ENCODE results near the gene FGF23. TPM values are rescaled to one million over a fixed set of nuclear protein-coding genes. Genes with fewer than 3 reads are reported as not detected.
"Not testable (repeated sequence)": the region's sequence is repeated elsewhere in the genome, so short reads cannot be mapped to it uniquely, and the experiment has no call there.

FGF23 gene
- total RNA-seq, 1 experiment from 2014 or later: not detected

- no TSS peak for BruUV-seq (replicated peaks)
- CTCF ChIA-PET: no interaction called here
- H3K27me3 Mint-ChIP-seq (ENCODE audit: unreplicated experiment): peaks cover 58% of the 10 kb centered on the region
- no peak overlapping the region for H3K4me3 Mint-ChIP-seq (ENCODE audit: low read depth, unreplicated experiment)
- intact Hi-C loops (cut with micrococcal nuclease; ENCODE audit: unreplicated experiment): no loop called here
- H3K36me3 Mint-ChIP-seq (ENCODE audit: insufficient read depth, unreplicated experiment): peaks cover 6% of the 10 kb centered on the region
- TF ChIP-seq, protein P1, sequence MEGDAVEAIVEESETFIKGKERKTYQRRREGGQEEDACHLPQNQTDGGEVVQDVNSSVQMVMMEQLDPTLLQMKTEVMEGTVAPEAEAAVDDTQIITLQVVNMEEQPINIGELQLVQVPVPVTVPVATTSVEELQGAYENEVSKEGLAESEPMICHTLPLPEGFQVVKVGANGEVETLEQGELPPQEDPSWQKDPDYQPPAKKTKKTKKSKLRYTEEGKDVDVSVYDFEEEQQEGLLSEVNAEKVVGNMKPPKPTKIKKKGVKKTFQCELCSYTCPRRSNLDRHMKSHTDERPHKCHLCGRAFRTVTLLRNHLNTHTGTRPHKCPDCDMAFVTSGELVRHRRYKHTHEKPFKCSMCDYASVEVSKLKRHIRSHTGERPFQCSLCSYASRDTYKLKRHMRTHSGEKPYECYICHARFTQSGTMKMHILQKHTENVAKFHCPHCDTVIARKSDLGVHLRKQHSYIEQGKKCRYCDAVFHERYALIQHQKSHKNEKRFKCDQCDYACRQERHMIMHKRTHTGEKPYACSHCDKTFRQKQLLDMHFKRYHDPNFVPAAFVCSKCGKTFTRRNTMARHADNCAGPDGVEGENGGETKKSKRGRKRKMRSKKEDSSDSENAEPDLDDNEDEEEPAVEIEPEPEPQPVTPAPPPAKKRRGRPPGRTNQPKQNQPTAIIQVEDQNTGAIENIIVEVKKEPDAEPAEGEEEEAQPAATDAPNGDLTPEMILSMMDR (IDR thresholded peaks at IDR 0.05; ENCODE audit: unreplicated experiment): no peak
- H3K4me1 Mint-ChIP-seq (ENCODE audit: low read depth, unreplicated experiment): no peaks in the 10 kb centered on the region
- no peak for DNase-seq
- H3K9me3 Mint-ChIP-seq (ENCODE audit: low read depth, unreplicated experiment): no peaks in the 10 kb centered on the region
- no peak overlapping the region for H3K27ac Mint-ChIP-seq (ENCODE audit: unreplicated experiment)
Observed at GRCh38 chr12:4407136-4407535, 27.6 kb upstream of the FGF23 start.

- H3K4me3 Mint-ChIP-seq (ENCODE audit: low read depth, unreplicated experiment); CTCF ChIA-PET; BruUV-seq (replicated peaks); intact Hi-C loops (cut with micrococcal nuclease; ENCODE audit: unreplicated experiment); H3K36me3 Mint-ChIP-seq (ENCODE audit: insufficient read depth, unreplicated experiment); H3K4me1 Mint-ChIP-seq (ENCODE audit: low read depth, unreplicated experiment); H3K27ac Mint-ChIP-seq (ENCODE audit: unreplicated experiment); H3K9me3 Mint-ChIP-seq (ENCODE audit: low read depth, unreplicated experiment); DNase-seq: not testable (repeated sequence)
- H3K27me3 Mint-ChIP-seq (ENCODE audit: unreplicated experiment): peaks cover 55% of the 10 kb centered on the region
Observed at GRCh38 chr12:4404877-4405637, 25.5 kb upstream of the FGF23 start.

DNA sequence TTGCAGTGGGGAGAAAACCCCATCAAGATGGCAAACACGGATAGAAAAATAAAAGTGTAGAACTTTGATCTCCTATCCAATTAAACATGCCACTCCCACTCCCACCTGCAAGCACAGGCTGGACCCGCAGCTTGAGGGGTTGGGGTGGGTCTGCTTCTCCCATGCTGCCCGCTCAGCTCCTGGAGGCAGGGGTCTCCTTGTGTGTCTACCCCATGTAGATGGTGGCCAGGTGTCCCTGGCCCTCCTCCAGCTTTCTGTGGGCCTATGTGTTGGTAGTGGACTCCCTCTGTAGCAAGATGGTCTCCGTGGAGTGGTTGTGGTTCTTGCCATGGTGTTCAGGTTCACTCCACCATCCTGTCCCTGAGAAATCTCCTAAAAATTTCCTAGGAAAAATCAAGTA lies 23.5 kb upstream of the FGF23 start:
- peaks cover 44% of the 10 kb centered on the region for H3K27me3 Mint-ChIP-seq (ENCODE audit: unreplicated experiment)
- no peaks in the 10 kb centered on the region for H3K4me1 Mint-ChIP-seq (ENCODE audit: low read depth, unreplicated experiment)
- TF ChIP-seq, protein P1 (IDR thresholded peaks at IDR 0.05; ENCODE audit: unreplicated experiment): no peak
- H3K9me3 Mint-ChIP-seq (ENCODE audit: low read depth, unreplicated experiment): no peaks in the 10 kb centered on the region
- DNase-seq: no peak
- H3K4me3 Mint-ChIP-seq (ENCODE audit: low read depth, unreplicated experiment): no peak overlapping the region
- no TSS peak for BruUV-seq (replicated peaks)
- H3K36me3 Mint-ChIP-seq (ENCODE audit: insufficient read depth, unreplicated experiment): peaks cover 6% of the 10 kb centered on the region
- intact Hi-C loops (cut with micrococcal nuclease; ENCODE audit: unreplicated experiment): no loop called here
- no peak overlapping the region for H3K27ac Mint-ChIP-seq (ENCODE audit: unreplicated experiment)
- CTCF ChIA-PET: no interaction called here

- H3K27me3 Mint-ChIP-seq (ENCODE audit: unreplicated experiment): peaks cover 57% of the 10 kb centered on the region
- no peaks in the 10 kb centered on the region for H3K9me3 Mint-ChIP-seq (ENCODE audit: low read depth, unreplicated experiment)
- intact Hi-C loops (cut with micrococcal nuclease; ENCODE audit: unreplicated experiment): no loop called here
- H3K36me3 Mint-ChIP-seq (ENCODE audit: insufficient read depth, unreplicated experiment): peaks cover 6% of the 10 kb centered on the region
- H3K27ac Mint-ChIP-seq (ENCODE audit: unreplicated experiment): no peak overlapping the region
- no peak for DNase-seq
- TF ChIP-seq, protein P1 (IDR thresholded peaks at IDR 0.05; ENCODE audit: unreplicated experiment): no peak
- no peak overlapping the region for H3K4me3 Mint-ChIP-seq (ENCODE audit: low read depth, unreplicated experiment)
- CTCF ChIA-PET: no interaction called here
- no TSS peak for BruUV-seq (replicated peaks)
- no peaks in the 10 kb centered on the region for H3K4me1 Mint-ChIP-seq (ENCODE audit: low read depth, unreplicated experiment)
Observed at GRCh38 chr12:4401117-4401516, 21.6 kb upstream of the FGF23 start.

DNA sequence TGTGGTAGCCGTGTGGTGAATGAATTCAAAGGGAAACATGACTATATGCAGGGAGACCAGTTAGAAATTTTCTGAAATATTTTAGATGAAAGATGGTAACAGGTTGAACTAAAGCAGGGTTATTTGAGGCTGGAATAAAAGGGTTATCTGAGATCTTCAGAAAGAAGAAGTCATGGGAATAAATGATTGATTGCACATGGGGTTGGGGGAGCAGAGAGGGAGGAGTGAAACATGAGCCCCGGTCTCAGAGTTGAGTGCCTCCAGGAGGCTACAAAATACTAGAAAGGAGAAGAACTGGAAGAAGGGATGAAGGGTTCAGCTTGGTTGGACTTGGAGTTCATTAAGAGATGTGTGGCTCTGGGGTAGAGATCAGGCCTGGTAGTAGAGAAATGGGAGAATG lies 16.3 kb upstream of the FGF23 start:
- no peaks in the 10 kb centered on the region for H3K36me3 Mint-ChIP-seq (ENCODE audit: insufficient read depth, unreplicated experiment)
- H3K27me3 Mint-ChIP-seq (ENCODE audit: unreplicated experiment): peaks cover 47% of the 10 kb centered on the region
- H3K4me3 Mint-ChIP-seq (ENCODE audit: low read depth, unreplicated experiment): no peak overlapping the region
- no TSS peak for BruUV-seq (replicated peaks)
- H3K9me3 Mint-ChIP-seq (ENCODE audit: low read depth, unreplicated experiment): no peaks in the 10 kb centered on the region
- intact Hi-C loops (cut with micrococcal nuclease; ENCODE audit: unreplicated experiment): no loop called here
- TF ChIP-seq, protein P1 (IDR thresholded peaks at IDR 0.05; ENCODE audit: unreplicated experiment): no peak
- no peaks in the 10 kb centered on the region for H3K4me1 Mint-ChIP-seq (ENCODE audit: low read depth, unreplicated experiment)
- H3K27ac Mint-ChIP-seq (ENCODE audit: unreplicated experiment): no peak overlapping the region
- no peak for DNase-seq
- CTCF ChIA-PET: no interaction called here

All from Calu3 (cell line).